GM08714 (cell line): Measurements from ENCODE around the gene FAM162A.
A peak's percentile ranks its signal among the peaks of the same experiment; 100 is the strongest.
"Not testable (repeated sequence)": the region's sequence is repeated elsewhere in the genome, so short reads cannot be mapped to it uniquely, and the experiment has no call there.

Experiments
- H3K4me3 ChIP-seq: fragments of 200-500 bp; sonication (Bioruptor generic); 2 replicates; pipeline ENCODE4 v1.5.1; 2014; ENCODE audit warnings: mild to moderate bottlenecking, low read length, inconsistent platforms
- ZNF274 ChIP-seq: IDR thresholded peaks from 2 replicates; pipeline ENCODE4 v1.6.1; 2012; ENCODE audit warnings: mild to moderate bottlenecking, low read depth, low read length

FAM162A gene

DNA sequence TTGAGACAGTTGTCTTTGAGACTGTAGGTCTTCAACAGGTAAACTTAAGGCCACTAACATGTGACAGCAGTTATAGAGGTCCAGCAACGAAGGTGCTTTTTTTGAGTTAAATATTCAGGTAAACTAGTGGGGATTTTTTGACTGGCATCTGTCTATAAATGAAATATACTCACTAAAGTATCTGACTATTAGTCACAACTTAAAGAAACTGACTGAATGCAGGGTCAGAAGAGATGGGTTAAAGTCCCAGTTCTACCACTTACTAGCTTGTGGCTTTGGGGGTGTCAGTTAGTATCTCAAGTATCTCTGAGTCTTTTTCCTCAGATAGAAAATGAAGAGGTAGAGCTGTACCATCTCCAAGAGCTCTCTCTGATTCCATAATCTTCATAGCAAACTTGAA, 18.9 kb upstream of the FAM162A start:
- no peak overlapping the region for H3K4me3 ChIP-seq
- TF ChIP-seq ZNF274: no peak

DNA sequence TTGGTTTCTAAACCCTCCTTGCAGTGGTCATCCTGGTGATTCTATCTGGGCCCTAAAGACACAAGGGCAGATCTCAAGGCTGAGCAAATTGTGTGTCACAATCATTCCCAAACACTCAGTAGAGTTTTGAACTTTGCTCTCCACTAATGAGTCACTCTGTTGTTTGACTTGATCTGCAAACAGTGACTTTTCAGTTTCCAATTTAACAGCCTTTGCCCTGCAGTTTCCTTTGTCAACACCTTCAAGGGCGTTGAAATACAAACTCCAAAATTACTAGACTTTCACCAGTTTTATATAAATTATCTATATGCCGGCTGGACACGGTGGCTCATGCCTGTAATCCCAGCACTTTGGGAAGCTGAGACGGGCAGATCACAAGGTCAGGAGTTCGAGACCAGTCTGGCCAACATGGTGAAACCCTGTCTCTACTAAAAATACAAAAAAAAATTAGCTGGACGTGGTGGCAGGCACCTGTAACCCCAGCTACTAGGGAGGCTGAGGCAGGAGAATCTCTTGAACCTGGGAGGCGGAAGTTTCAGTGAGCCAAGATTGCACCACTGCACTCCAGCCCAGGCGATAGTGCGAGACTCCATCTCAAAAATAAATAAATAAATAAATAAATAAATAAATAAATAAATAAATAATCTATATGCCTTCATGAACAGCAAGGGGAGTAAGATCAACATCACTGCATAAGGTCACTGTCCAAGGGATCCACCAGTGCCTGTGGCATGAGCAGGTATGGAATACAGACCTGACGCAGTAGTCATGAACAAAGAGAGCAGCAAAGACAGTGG, 18.2 kb upstream of the FAM162A start:
- H3K4me3 ChIP-seq: not testable (repeated sequence)

DNA sequence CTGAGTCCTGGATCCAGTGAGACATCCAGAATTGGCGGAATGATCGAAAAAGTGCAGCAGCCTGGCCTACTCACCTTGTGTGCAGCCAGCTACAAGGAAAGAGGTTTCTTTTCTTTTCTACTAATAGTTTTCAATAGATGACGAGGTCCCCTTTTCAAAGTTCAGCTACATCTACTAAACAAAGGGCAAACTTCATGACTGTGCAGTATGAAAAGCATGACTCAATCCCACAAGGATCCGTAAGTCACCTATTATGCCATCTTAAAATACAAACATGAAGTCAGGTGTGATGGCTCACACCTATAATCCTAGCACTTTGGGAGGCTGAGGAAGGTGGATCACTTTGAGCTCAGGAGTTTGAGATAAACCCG, 17.6 kb upstream of the FAM162A start:
- TF ChIP-seq ZNF274: no peak
- no peak overlapping the region for H3K4me3 ChIP-seq

DNA sequence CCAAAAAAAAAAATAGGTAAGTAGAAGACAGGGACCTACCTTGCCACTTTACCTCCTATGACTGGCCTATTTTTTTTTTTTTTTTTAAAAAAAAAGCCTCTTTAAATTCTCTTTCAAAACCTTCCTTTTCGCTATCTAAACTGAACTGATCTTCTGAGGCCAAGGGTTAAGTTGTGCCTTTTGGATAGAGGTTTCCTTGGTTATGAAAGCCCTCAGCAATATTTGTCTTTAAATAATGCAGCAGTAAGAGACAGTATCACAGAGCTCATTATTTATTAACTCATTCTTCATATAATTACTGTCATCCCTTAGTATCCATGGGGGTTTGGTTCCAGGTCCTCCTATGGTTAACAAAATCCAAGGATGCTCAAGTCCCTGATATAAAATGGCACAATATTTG, 9.9 kb upstream of the FAM162A start:
- H3K4me3 ChIP-seq: no peak overlapping the region
- no peak for TF ChIP-seq ZNF274

DNA sequence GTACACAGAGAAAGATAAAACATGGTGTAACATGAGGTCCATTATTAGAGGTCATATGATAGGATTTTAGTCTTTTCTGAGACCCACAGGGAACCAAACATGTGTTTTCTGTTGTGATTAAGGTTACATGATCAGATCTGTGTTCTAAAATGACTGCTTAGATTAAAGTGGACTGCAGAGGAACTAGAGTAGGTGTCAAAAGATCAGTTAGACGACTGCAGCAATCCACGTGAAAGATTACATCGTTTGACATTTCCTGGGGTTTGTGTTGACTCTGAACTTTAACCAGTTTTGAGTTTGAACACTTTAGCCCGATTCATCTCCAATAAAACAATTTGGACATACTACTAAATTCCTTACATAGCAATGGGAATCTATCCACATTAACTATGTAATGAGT, 6.0 kb upstream of the FAM162A start:
- TF ChIP-seq ZNF274: no peak
- H3K4me3 ChIP-seq: no peak overlapping the region

DNA sequence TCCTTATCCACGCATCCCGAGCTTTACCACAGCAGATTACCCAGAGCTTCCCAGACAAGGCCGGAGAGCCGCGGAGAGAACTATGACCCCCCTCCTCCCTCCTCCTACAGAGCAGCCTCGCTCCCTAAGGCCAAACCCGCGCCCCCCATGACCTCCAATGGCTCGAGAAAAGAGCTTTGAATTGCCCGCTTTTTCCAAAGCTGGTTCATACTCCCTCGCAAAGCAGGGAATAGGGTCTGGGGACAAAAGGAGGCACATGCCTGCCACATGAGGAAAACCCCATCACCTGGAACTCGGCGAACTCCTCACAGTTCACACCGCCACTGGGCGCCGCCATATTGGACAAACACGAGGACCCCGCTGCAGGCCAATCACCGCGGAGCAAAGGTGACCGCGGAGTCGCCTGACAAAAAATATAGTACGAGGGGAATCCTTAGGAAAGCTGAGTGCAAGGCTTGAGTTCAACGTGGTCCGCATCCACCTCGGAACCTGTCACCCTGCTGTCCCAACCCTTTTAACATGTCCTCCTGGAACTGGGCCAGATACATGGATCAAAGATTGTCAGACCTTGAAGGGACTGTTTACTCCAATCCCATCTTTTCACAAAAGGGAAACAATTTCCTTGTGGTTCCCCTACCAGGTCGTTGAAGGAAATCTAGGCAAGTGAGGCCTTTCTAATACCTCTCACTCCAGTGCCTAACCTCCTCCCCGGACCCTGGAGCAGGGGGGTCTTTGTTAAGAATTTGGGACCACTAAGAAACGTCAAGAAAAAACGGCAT, 905 bp upstream of the FAM162A start, which contains the start of gene MIX23:
Gene MIX23 (minus strand): TSS at position 344 of the 779 bp plus-strand sequence. CDS start 7 bp downstream, at position 337.
- H3K4me3 ChIP-seq: peak within 1 kb of the TSS; percentile 71
- no peak for TF ChIP-seq ZNF274

DNA sequence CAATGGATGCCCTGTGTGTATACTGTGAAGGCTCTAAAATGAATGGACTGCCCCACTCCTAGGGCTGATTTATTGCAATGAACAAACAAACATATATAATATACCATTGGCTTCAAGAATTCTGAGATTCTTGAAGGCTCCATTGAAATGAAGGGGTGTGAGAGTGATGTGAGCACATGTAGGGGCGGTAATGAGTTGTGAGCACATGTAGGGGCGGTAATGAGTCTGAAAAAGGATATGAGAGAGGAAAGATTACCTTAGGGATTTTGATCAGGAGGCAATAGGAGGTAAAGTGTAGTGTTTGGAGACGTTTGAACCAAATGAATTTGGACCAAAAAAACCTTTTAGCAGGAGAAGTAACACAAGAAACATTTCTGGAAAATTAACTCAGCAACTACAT, 3.7 kb downstream of the FAM162A start:
- TF ChIP-seq ZNF274: no peak
- H3K4me3 ChIP-seq: no peak overlapping the region

DNA sequence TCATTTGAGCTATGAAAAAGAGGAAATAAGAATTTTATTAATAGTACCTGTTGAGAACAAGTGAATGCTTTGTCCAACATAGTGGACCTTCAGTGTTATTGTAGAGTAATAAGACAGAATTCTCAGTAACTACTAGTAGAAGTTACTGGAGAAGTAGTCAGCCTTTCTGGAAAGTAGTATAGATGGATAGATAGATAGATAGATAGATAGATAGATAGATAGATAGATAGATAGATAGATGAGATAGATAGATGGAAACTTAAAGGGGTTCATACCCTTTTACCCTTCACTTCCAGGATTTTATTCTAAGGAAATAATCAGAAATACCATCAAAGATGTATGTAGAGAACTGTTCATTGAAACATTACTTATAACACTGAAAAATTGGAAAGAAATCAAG, 5.2 kb downstream of the FAM162A start:
- no peak overlapping the region for H3K4me3 ChIP-seq
- no peak for TF ChIP-seq ZNF274

DNA sequence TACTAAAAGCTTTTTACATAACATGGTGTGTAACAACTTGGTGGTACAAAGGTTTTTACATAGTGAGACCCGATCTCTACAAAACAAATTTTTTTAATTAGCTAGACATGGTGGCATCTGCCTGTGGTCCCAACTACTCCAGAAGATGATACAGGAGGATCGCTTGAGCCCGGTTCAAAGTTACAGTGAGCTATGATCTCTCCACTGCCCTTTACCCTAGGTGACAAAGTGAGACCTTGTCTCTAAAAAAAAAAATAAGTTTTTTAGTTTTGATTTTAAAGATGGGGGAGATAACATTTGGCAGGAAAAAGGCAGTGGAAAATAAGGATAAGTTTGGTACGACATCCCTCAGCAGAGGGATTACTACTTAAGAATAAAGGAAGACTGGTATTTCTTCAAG, 5.9 kb downstream of the FAM162A start:
- H3K4me3 ChIP-seq: no peak overlapping the region
- no peak for TF ChIP-seq ZNF274

DNA sequence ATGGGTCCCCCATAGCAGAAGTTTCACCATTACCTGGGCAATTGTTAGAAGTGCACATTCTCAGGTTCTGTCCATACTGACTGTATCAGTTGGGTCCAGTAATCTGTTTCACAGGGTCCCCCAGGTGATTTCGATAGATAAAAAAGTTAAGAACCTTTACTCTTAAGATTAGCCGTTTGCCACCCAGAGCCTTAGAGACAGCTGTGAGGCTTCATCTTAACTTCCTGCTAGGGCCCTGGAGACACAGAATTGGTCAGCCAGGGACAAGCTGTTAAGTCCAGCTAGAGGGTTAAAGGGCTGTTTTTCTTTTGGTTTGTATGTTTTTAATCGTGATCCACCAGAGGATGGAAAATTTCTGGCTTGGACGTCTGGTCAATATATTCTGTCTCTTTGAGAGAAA, 6.7 kb downstream of the FAM162A start:
- H3K4me3 ChIP-seq: no peak overlapping the region
- TF ChIP-seq ZNF274: no peak

DNA sequence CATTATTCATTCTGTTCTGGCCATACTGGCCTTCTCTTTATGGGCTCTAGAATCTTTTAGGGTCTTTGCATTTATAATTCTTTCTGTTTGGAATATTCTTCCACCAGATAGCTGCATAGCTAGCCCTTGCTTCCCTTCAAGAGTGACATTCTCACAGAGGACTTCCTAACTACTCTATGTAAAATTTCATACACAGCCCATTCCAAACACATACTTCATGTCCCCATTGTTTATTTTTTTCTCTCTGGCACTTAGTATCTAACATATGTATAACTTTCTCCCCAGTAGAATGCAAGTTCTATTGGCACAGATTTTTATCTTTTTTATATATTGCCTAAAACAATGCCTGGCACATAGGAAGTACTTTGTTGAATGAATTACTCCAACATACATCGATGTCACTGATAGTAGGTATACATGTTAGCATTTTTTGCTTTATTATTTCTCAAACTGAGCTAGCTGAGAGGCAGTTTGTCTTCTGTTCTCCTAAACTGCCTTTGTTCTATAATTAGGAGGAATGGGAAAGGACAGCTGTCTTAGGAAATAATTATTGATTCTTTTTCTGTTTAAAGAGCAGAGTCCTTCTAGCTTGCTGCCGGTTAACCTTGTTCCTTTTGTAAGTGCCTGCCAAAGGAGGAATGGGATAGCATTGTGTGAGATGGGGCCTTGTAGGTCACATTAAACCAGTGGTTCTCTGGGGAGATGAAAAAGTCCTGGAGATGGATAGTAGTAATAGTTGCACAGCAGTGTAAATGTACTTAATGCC, 7.9 kb downstream of the FAM162A start:
- no peak overlapping the region for H3K4me3 ChIP-seq
- no peak for TF ChIP-seq ZNF274

DNA sequence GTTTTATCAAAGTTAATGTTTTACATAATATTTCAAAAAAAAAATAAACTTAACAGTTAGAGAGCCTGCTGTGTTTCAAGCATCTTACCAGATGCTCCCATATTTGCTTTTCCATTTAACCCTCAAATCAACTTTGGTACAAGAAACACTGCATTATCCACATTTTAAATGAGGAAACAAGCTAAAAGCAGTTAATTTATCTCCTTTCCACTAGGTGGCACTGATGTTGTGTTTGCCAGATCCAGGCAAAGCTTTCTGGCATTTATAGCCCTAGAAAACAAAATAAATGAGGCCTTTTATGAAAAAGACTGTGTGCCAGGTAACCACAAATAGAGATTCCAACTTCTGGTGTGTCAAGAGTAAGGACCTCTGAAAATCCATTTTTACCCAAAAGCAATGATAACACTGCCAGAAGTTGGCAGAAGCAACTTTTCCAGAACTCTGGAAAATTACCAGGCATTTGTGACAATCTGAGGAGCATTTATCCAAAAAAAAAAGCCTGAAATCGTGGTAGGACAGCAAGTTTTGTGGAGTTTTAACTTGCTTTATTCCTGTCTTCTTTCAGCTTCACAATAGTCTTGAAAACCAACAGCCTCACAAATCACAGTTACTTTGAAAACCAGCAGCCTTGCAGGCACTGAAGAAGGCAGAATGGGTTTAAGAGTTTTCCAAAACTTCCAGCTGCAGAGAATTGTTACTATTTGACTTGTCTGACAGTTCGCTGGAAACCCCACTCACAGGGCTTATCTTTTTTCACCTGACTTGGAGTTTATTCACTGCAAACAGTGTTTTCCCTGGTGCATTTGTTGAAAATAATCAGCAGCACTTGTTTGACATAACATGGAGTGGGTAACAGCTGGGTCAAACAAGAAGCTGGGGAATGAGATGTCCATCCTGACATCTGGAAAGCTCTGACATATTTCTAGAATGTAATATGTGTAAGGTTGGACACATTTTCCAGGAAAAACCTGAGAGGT, 9.2 kb downstream of the FAM162A start:
- H3K4me3 ChIP-seq: no peak overlapping the region
- TF ChIP-seq ZNF274: no peak

DNA sequence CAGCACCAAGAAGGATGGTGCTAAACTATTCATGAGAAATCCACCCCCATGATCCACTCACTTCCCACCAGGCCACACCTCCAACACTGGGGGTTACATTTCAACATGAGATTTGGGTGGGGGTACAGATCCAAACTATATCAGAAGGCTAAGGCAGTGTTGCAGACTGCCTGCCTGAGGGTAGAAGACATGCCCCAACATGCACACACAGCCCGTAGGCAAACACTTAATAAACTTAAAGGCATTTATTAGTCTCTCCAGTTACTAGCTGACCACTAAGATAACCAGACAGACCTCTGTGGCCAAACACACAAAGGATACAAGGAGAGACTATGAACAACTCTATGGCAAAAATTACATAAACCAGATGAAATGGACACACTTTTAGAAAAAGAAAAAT, 10.2 kb downstream of the FAM162A start:
- no peak overlapping the region for H3K4me3 ChIP-seq
- no peak for TF ChIP-seq ZNF274
